Natural killer cell (primary cell): ENCODE results near the gene TTC34. TPM values are rescaled to one million over a fixed set of nuclear protein-coding genes. Genes with fewer than 3 reads are reported as not detected.
"Not testable (repeated sequence)": the region's sequence is repeated elsewhere in the genome, so short reads cannot be mapped to it uniquely, and the experiment has no call there.

Experiments used
- ATAC-seq, 3 donors: fragments of 150-1000 bp in 2 of 3; fragments of 200-7000 bp in 1 of 3; cut with Tn5 transposase; 1 replicate in 1 of 3; 2 replicates in 2 of 3; pipeline ENCODE4 v1.10.0; 2021; ENCODE audit warnings: mild to moderate bottlenecking in 2 of 3, moderate library complexity in 2 of 3
- DNase-seq, 2 donors: peaks; one replicate each; pipeline versions ENCODE4 v3.0.0 to v3.0.0-alpha.2; 2013 to 2021; ENCODE audit warnings: mixed read lengths in 1 of 2
- H3K27ac ChIP-seq: one replicate; pipeline ENCODE4 v1.5.1; 2013; ENCODE audit warnings: mild to moderate bottlenecking, low read length
- H3K27me3 ChIP-seq: one replicate; pipeline ENCODE4 v1.6.1; 2013; ENCODE audit warnings: low read length; ENCODE audit not compliant: control insufficient read depth, insufficient read depth
- H3K36me3 ChIP-seq: one replicate; pipeline ENCODE4 v1.6.1; 2013; ENCODE audit warnings: low read length; ENCODE audit not compliant: control insufficient read depth, insufficient read depth
- H3K4me1 ChIP-seq: one replicate; pipeline ENCODE4 v1.6.1; 2013; ENCODE audit warnings: low read length; ENCODE audit not compliant: control insufficient read depth, insufficient read depth
- H3K4me3 ChIP-seq: one replicate; pipeline ENCODE4 v1.5.1; 2013; ENCODE audit warnings: low read length
- H3K9me3 ChIP-seq: one replicate; pipeline ENCODE4 v1.6.1; 2013; ENCODE audit warnings: low read length; ENCODE audit not compliant: control insufficient read depth, insufficient read depth
- H3K27ac Mint-ChIP-seq, 2 donors: one replicate each; pipeline ENCODE4 v1.8.0; 2022; ENCODE audit warnings: mild to moderate bottlenecking in 2 of 2, mixed read lengths in 2 of 2, moderate library complexity in 1 of 2
- H3K27me3 Mint-ChIP-seq, 2 donors: one replicate each; pipeline ENCODE4 v1.8.0; 2022; ENCODE audit warnings: low read depth in 2 of 2, mixed read lengths in 2 of 2
- H3K36me3 Mint-ChIP-seq: one replicate; pipeline ENCODE4 v1.8.0; 2022; ENCODE audit warnings: mixed read lengths
- H3K4me1 Mint-ChIP-seq, 2 donors: one replicate each; pipeline ENCODE4 v1.8.0; 2022; ENCODE audit warnings: mixed read lengths in 2 of 2
- H3K4me3 Mint-ChIP-seq: one replicate; pipeline ENCODE4 v1.8.0; 2022; ENCODE audit warnings: mild to moderate bottlenecking, moderate library complexity, mixed read lengths
- H3K9me3 Mint-ChIP-seq, 2 donors: one replicate each; pipeline ENCODE4 v1.8.0; 2022; ENCODE audit warnings: mixed read lengths in 2 of 2
- CTCF ChIP-seq: fragments of 200-600 bp; IDR thresholded peaks from one replicate; pipeline ENCODE4 v1.8.0; 2022; ENCODE audit warnings: antibody characterized with exemption
- WGBS: methylation state at CpG from one replicate; pipeline ENCODE4 v1.1.7; 2013; ENCODE audit warnings: missing lambda C conversion rate; ENCODE audit not compliant: insufficient coverage; 5-methylcytosine and 5-hydroxymethylcytosine counted together
- intact Hi-C: fragments of 100-400 bp; cut with micrococcal nuclease; formaldehyde crosslinking; loops from one replicate; pipeline ENCODE4 v1.14.2; 2022
- total RNA-seq, 4 donors: library from RNA; stranded (reverse); fragments of 120-200 nt in 1 of 4; gene quantifications; one replicate each; pipeline versions ENCODE4 v1.2.3 to v1.2.4, GENCODE V29; 2013 to 2022

Gene TTC34
- total RNA-seq, 3 donors from 2014 or later (not counting 1 experiment from before 2014, with no cell fraction given) = 0.80 to 1.4 (median 1.2) TPM

- Mint-ChIP-seq H3K36me3 (peaks cover 14% of the 10 kb centered on the region), H3K4me1 (no peaks in the 10 kb centered on the region), H3K27ac (no peak overlapping the region), H3K27me3 (peaks cover 16 to 30% of the 10 kb centered on the region in 2 donors), H3K4me3 (no peak overlapping the region), H3K9me3 (peaks cover 4 to 6% of the 10 kb centered on the region in 2 donors)
- H3K4me3 ChIP-seq = no peak overlapping the region
- H3K27me3 ChIP-seq = peaks cover 4% of the 10 kb centered on the region
- H3K9me3 ChIP-seq = peaks cover 9% of the 10 kb centered on the region
- H3K4me1 ChIP-seq = peaks cover 2% of the 10 kb centered on the region
- no peak for ATAC-seq
- H3K36me3 ChIP-seq = no peaks in the 10 kb centered on the region
- intact Hi-C loops = no loop called here
- no peak overlapping the region for H3K27ac ChIP-seq
- WGBS = 73% methylated on average over 2 of the region's 2 CpGs
- no peak for TF ChIP-seq CTCF
- no peak for DNase-seq
These were observed 19.9 kb downstream of the TTC34 start for GRCh38 chr1:2781627-2782026.

DNA sequence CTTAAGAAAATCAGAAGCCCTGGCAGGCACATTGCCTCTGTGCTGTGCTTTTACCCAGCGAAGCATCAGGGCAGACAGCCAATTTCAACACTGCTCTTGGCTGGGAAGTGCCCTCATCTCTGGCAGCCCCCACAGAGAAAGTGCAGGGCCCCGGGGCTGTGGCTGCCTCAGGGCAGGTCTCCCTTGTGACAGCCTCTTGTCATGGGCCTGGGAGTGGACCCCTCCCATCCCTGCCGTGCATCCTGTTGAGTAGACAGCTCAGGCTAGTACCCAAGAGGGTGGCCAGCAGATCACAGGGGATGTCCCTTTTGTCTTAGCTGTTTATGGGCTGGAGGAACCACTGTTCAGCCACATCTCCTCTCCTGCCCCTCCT lies 23.3 kb downstream of the TTC34 start:
- ATAC-seq = no peak
- intact Hi-C loops = no loop called here
- peaks cover 11 to 30% of the 10 kb centered on the region in 2 donors for H3K27me3 Mint-ChIP-seq

GRCh38 chr1:2777424-2778219 lies 23.9 kb downstream of the TTC34 start:
- WGBS = 66% methylated on average over 11 of the region's 12 CpGs
- Mint-ChIP-seq H3K4me3 (no peak overlapping the region), H3K36me3 (peaks cover 14% of the 10 kb centered on the region), H3K4me1 (no peaks in the 10 kb centered on the region), H3K27me3 (peaks cover 11 to 30% of the 10 kb centered on the region in 2 donors), H3K27ac (no peak overlapping the region), H3K9me3 (peaks cover 4 to 6% of the 10 kb centered on the region in 2 donors)
- intact Hi-C loops = no loop called here
- Histone ChIP-seq H3K27ac (no peak overlapping the region), H3K36me3 (no peaks in the 10 kb centered on the region), H3K27me3 (peaks cover 4% of the 10 kb centered on the region), H3K9me3 (peaks cover 5% of the 10 kb centered on the region), H3K4me1 (no peaks in the 10 kb centered on the region), H3K4me3 (no peak overlapping the region)
- ATAC-seq (no peak), DNase-seq (peak; percentile 2 to 5)
- no peak for TF ChIP-seq CTCF

More for the DNA sequence above, 23.3 kb downstream of the TTC34 start:
- Mint-ChIP-seq H3K4me1 (no peaks in the 10 kb centered on the region), H3K27ac (no peak overlapping the region), H3K9me3 (peaks cover 4 to 6% of the 10 kb centered on the region in 2 donors), H3K4me3 (no peak overlapping the region), H3K36me3 (peaks cover 14% of the 10 kb centered on the region)
- no peak overlapping the region for H3K27ac ChIP-seq
- peaks cover 4% of the 10 kb centered on the region for H3K27me3 ChIP-seq
- TF ChIP-seq CTCF = no peak
- no peaks in the 10 kb centered on the region for H3K36me3 ChIP-seq
- peaks cover 9% of the 10 kb centered on the region for H3K9me3 ChIP-seq
- no peaks in the 10 kb centered on the region for H3K4me1 ChIP-seq
- 47% methylated on average over 3 of the region's 3 CpGs for WGBS
- no peak overlapping the region for H3K4me3 ChIP-seq
- peak; percentile 1 to 13 for DNase-seq

- H3K36me3 Mint-ChIP-seq, H3K9me3 Mint-ChIP-seq, H3K27ac Mint-ChIP-seq, H3K27ac ChIP-seq, ATAC-seq, H3K4me3 ChIP-seq, H3K4me3 Mint-ChIP-seq, H3K4me1 Mint-ChIP-seq, H3K9me3 ChIP-seq, H3K36me3 ChIP-seq, H3K4me1 ChIP-seq, H3K27me3 ChIP-seq, intact Hi-C loops: not testable (repeated sequence)
- H3K27me3 Mint-ChIP-seq = peaks cover 8 to 14% of the 10 kb centered on the region in 2 donors
- WGBS = 70% methylated on average over 2 of the region's 4 CpGs
- peak in 1 of 2 donors; percentile 12 for DNase-seq
These were observed 26.2 kb downstream of the TTC34 start for GRCh38 chr1:2775333-2775732.

DNA sequence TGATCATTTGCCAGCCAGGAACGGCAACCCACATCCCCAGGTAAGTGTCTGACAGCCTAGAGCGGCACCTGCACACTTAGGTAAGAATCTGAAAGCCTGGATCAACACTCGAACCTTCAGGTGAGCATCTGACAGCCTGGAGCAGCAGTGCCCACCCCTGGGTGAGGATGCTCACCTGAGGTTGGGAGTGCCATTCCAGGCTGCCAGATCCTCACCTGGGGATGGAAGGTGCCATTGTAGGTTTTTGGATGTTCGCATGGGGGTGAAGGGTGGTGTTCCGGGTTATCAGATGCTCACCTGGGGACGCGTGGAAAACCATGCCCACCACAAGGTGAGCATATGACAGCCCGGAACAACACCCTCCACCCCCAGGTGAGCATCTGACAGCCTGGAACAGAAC lies 33.4 kb downstream of the TTC34 start:
- H3K27me3 ChIP-seq, H3K27ac Mint-ChIP-seq, H3K27ac ChIP-seq, H3K9me3 Mint-ChIP-seq, ATAC-seq, H3K4me1 ChIP-seq, H3K4me3 ChIP-seq, intact Hi-C loops, H3K9me3 ChIP-seq, H3K36me3 ChIP-seq, H3K36me3 Mint-ChIP-seq, H3K4me3 Mint-ChIP-seq, H3K4me1 Mint-ChIP-seq, H3K27me3 Mint-ChIP-seq: not testable (repeated sequence)
- DNase-seq = peak in 1 of 2 donors; percentile 13
- 51% methylated on average over 3 of the region's 8 CpGs for WGBS

DNA sequence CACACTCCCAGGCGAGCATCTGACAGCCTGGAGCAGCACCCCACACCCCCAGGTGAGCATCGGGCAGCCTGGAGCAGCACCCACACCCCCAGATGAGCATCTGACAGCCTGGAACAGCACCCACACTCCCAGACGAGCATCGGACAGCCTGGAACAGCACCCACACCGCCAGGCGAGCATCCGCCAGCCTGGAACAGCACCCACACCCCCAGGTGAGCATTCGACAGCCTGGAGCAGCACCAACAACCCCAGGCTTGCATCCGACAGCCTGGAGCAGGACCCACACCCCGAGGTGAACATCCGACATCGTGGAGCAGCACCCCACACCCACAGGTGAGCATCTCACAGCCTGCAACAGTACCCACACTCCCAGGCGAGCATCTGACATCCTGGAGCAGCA lies 42.1 kb downstream of the TTC34 start:
- WGBS = 57% methylated on average over 7 of the region's 13 CpGs
- H3K4me1 ChIP-seq, ATAC-seq, H3K27ac ChIP-seq, H3K36me3 ChIP-seq, intact Hi-C loops, H3K27me3 ChIP-seq, H3K9me3 ChIP-seq, H3K27ac Mint-ChIP-seq, H3K27me3 Mint-ChIP-seq, H3K36me3 Mint-ChIP-seq, H3K9me3 Mint-ChIP-seq, H3K4me3 ChIP-seq, H3K4me1 Mint-ChIP-seq, H3K4me3 Mint-ChIP-seq: not testable (repeated sequence)
- DNase-seq = peak in 1 of 2 donors; percentile 10
